Endodermal cell (in vitro differentiated cells): ENCODE measurements around the gene MTX3. TPM values are rescaled to one million over a fixed set of nuclear protein-coding genes. Genes with fewer than 3 reads are reported as not detected.
A peak's percentile ranks its signal among the peaks of the same experiment; 100 is the strongest.

Source experiments
- DNase-seq: peaks from one replicate; pipeline ENCODE4 v3.0.0-alpha.2; 2017
- H3K27ac ChIP-seq: 2 replicates; pipeline ENCODE4 v1.5.1; 2013; ENCODE audit warnings: mild to moderate bottlenecking, low read depth, low read length, moderate library complexity
- H3K27me3 ChIP-seq: 2 replicates; pipeline ENCODE4 v1.6.1; 2013; ENCODE audit warnings: mild to moderate bottlenecking, low read length, moderate library complexity; ENCODE audit not compliant: insufficient read depth, control insufficient read depth, poor library complexity, severe bottlenecking
- H3K36me3 ChIP-seq: 2 replicates; pipeline ENCODE4 v1.7.0; 2013; ENCODE audit warnings: mild to moderate bottlenecking, low read length, moderate library complexity; ENCODE audit not compliant: control insufficient read depth, insufficient read depth
- H3K4me1 ChIP-seq: one replicate; pipeline ENCODE4 v1.7.0; 2013; ENCODE audit warnings: low read length; ENCODE audit not compliant: control insufficient read depth, insufficient read depth
- H3K4me3 ChIP-seq: 2 replicates; pipeline ENCODE4 v1.5.1; 2013; ENCODE audit warnings: mild to moderate bottlenecking, low read length, moderate library complexity
- H3K9ac ChIP-seq: 2 replicates; pipeline ENCODE4 v1.6.1; 2013; ENCODE audit warnings: mild to moderate bottlenecking, low read length, moderate library complexity; ENCODE audit not compliant: poor library complexity, severe bottlenecking; ENCODE audit errors: extremely low read depth
- H3K9me3 ChIP-seq: 2 replicates; pipeline ENCODE4 v1.6.1; 2013; ENCODE audit warnings: mild to moderate bottlenecking, low read length, moderate library complexity; ENCODE audit not compliant: control insufficient read depth
- H3K27ac Mint-ChIP-seq: 2 replicates; pipeline ENCODE4 v1.8.0; 2020; ENCODE audit warnings: mixed read lengths
- H3K27me3 Mint-ChIP-seq: 2 replicates; pipeline ENCODE4 v1.8.0; 2021; ENCODE audit warnings: mild to moderate bottlenecking, mixed read lengths; ENCODE audit not compliant: insufficient read depth
- H3K36me3 Mint-ChIP-seq: 2 replicates; pipeline ENCODE4 v1.8.0; 2020; ENCODE audit warnings: low read depth, mixed read lengths
- H3K4me1 Mint-ChIP-seq: 2 replicates; pipeline ENCODE4 v1.8.0; 2020; ENCODE audit warnings: mixed read lengths
- H3K4me3 Mint-ChIP-seq: 2 replicates; pipeline ENCODE4 v1.8.0; 2020; ENCODE audit warnings: mild to moderate bottlenecking, moderate library complexity, mixed read lengths
- H3K9me3 Mint-ChIP-seq: 2 replicates; pipeline ENCODE4 v1.8.0; 2020; ENCODE audit warnings: mild to moderate bottlenecking, mixed read lengths
- CTCF ChIP-seq: fragments of 200-600 bp; sonication (generic); conservative IDR thresholded peaks from 2 replicates; pipeline ENCODE4 v1.5.0; 2021; ENCODE audit warnings: antibody characterized with exemption, mild to moderate bottlenecking
- WGBS, 2 experiments: methylation state at CpG; one replicate each; pipeline versions ENCODE4 v1.1.5 to v1.1.7; 2013; ENCODE audit warnings: missing lambda C conversion rate in 2 of 2, mixed read lengths in 1 of 2; ENCODE audit not compliant: insufficient coverage in 1 of 2, insufficient read length in 1 of 2; 5-methylcytosine and 5-hydroxymethylcytosine counted together
- total RNA-seq, 2 donors: library from RNA; stranded (reverse); fragmentation: NEBNext Ultra II Directional in 1 of 2; extraction: Animal tissue kit (Norgen Biotek cat#: 25700) in 1 of 2; gene quantifications; 2 replicates in 1 of 2; 3 replicates in 1 of 2; pipeline ENCODE4 v1.2.1, GENCODE V29; 2021

The MTX3 gene
- total RNA-seq, 2 donors from 2014 or later = 25.7 to 39.7 TPM

GRCh38 chr5:79932510-79933504 is 58.3 kb downstream of the MTX3 start:
- peaks cover 29% of the 10 kb centered on the region for H3K9me3 ChIP-seq
- H3K9ac ChIP-seq = no peak overlapping the region
- H3K4me1 ChIP-seq = no peaks in the 10 kb centered on the region
- WGBS, 2 experiments = 93 to 94% methylated on average over 8 to 10 of the region's 10 CpGs
- peak overlapping the region; percentile 24 for H3K4me3 ChIP-seq
- Mint-ChIP-seq H3K4me3 (no peak overlapping the region), H3K27me3 (no peaks in the 10 kb centered on the region), H3K4me1 (no peaks in the 10 kb centered on the region), H3K9me3 (no peaks in the 10 kb centered on the region), H3K27ac (no peak overlapping the region), H3K36me3 (no peaks in the 10 kb centered on the region)
- TF ChIP-seq CTCF = no peak
- DNase-seq = no peak
- no peaks in the 10 kb centered on the region for H3K36me3 ChIP-seq
- H3K27me3 ChIP-seq = no peaks in the 10 kb centered on the region
- H3K27ac ChIP-seq = no peak overlapping the region

DNA sequence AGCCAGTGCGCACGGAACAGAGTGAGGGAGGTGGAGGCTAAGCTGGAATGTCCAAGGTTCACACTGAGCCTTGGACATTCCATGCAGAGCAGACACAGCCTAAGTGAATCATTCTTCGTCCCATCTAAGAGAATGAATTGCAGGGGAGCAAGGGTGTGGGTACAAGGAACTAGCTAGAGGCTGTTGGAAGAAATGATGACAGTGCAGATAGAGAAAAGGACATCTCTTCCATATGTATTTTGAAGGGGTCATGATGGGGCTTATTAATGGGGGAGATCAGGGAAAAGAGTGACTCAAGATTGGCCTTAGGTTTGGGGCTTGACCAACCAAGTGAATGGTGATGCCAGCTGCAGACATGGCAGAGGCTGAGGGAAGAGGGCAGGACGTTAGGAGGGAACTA is 59.2 kb downstream of the MTX3 start:
- WGBS, 2 experiments = 88 to 94% methylated on average over 4 of the region's 4 CpGs
- Mint-ChIP-seq H3K27ac (no peak overlapping the region), H3K36me3 (no peaks in the 10 kb centered on the region), H3K27me3 (no peaks in the 10 kb centered on the region), H3K9me3 (no peaks in the 10 kb centered on the region), H3K4me3 (no peak overlapping the region), H3K4me1 (peaks cover 1% of the 10 kb centered on the region)
- no peaks in the 10 kb centered on the region for H3K27me3 ChIP-seq
- no peaks in the 10 kb centered on the region for H3K36me3 ChIP-seq
- peaks cover under 1% of the 10 kb centered on the region for H3K4me1 ChIP-seq
- no peak for TF ChIP-seq CTCF
- H3K9ac ChIP-seq = no peak overlapping the region
- no peak for DNase-seq
- peaks cover 29% of the 10 kb centered on the region for H3K9me3 ChIP-seq
- no peak overlapping the region for H3K4me3 ChIP-seq
- no peak overlapping the region for H3K27ac ChIP-seq

DNA sequence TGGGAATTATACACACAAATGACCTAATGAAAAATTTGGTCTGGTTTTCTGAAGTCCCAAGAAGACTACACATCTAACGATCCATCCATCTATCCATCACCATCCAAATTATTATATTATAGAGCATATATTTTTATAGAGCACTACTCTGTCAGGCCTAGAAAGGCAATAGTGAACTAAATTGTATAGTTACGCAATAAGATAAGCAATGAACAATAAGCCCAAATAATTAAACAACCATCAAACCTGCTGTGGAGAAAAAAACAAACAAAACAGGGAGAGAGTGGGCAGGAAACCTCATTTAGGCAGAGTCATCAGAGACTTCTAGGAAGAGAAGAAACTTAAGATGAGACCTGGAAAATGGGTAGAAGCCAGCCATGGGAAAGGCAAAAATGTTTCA is 59.7 kb downstream of the MTX3 start:
- no peak for TF ChIP-seq CTCF
- Mint-ChIP-seq H3K4me3 (no peak overlapping the region), H3K36me3 (no peaks in the 10 kb centered on the region), H3K27me3 (no peaks in the 10 kb centered on the region), H3K9me3 (no peaks in the 10 kb centered on the region), H3K27ac (no peak overlapping the region), H3K4me1 (peaks cover 6% of the 10 kb centered on the region)
- no peak for DNase-seq
- Histone ChIP-seq H3K4me3 (no peak overlapping the region), H3K9me3 (peaks cover 29% of the 10 kb centered on the region), H3K9ac (no peak overlapping the region), H3K27ac (no peak overlapping the region), H3K4me1 (peaks cover 5% of the 10 kb centered on the region), H3K36me3 (no peaks in the 10 kb centered on the region), H3K27me3 (no peaks in the 10 kb centered on the region)
- WGBS, 2 experiments = 93% methylated on average over 2 of the region's 2 CpGs; no CpG with 5 or more reads in 1 of the 2 experiments
